Choroid plexus epithelial cell (primary cell): ENCODE results near the gene TMEM132D.
"Not testable (repeated sequence)": the region's sequence is repeated elsewhere in the genome, so short reads cannot be mapped to it uniquely, and the experiment has no call there.

Source experiments
- DNase-seq: peaks from one replicate; pipeline ENCODE4 v3.0.0-alpha.2; 2010; ENCODE audit warnings: low read depth
- H3K4me3 ChIP-seq: 2 replicates; pipeline ENCODE4 v1.5.1; 2011; ENCODE audit warnings: low read depth, mild to moderate bottlenecking, control low read depth, low read length, moderate library complexity
- TF ChIP-seq, protein P1 (sequence below): conservative IDR thresholded peaks from 2 replicates; pipeline ENCODE4 v1.5.1; 2011; ENCODE audit warnings: low read depth, mild to moderate bottlenecking, control low read depth, inconsistent platforms, low read length, moderate library complexity

Gene TMEM132D

DNA sequence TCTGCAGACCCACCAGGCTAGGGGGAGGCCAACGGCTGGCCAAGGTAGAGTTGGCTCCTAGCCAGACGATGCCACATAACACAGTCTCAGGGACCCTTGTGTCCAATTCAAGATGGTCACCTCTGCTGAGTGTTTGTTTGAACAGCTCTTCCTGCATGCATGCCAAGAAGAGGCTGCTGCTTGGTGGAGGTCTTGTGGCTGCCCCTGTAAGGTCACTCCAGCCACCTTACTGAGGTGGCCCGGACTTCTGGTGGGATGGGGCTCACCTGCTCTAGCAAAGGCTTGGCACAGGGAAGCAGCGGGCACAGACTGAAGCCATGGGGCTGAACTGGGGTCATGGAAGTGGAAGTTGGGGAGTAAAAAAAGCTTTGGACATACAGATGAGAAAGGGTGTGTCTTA, 840.2 kb downstream of the TMEM132D start:
- H3K4me3 ChIP-seq, result no peak overlapping the region
- TF ChIP-seq, protein P1, sequence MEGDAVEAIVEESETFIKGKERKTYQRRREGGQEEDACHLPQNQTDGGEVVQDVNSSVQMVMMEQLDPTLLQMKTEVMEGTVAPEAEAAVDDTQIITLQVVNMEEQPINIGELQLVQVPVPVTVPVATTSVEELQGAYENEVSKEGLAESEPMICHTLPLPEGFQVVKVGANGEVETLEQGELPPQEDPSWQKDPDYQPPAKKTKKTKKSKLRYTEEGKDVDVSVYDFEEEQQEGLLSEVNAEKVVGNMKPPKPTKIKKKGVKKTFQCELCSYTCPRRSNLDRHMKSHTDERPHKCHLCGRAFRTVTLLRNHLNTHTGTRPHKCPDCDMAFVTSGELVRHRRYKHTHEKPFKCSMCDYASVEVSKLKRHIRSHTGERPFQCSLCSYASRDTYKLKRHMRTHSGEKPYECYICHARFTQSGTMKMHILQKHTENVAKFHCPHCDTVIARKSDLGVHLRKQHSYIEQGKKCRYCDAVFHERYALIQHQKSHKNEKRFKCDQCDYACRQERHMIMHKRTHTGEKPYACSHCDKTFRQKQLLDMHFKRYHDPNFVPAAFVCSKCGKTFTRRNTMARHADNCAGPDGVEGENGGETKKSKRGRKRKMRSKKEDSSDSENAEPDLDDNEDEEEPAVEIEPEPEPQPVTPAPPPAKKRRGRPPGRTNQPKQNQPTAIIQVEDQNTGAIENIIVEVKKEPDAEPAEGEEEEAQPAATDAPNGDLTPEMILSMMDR, result no peak
- DNase-seq, result no peak

DNA sequence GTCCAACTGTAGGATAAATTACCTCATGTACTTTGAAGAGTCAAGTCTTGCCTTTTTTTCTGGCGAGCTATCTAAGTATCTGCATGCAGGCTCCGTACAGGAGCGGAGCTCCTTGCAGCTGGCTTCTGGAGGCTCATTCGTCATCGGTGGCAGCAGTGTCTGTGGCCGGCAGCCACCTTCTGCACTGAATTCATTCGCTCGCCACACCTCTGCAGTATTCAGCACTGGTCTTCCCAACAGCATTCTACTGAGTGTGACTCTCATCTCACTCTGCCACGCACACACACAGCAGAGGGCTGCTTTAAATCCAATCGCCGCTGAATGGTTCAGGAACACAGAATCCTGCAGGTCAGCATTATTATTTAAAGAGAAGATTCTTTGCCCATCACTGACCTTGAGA, 850.6 kb downstream of the TMEM132D start:
- TF ChIP-seq, protein P1, result no peak
- no peak for DNase-seq
- no peak overlapping the region for H3K4me3 ChIP-seq

DNA sequence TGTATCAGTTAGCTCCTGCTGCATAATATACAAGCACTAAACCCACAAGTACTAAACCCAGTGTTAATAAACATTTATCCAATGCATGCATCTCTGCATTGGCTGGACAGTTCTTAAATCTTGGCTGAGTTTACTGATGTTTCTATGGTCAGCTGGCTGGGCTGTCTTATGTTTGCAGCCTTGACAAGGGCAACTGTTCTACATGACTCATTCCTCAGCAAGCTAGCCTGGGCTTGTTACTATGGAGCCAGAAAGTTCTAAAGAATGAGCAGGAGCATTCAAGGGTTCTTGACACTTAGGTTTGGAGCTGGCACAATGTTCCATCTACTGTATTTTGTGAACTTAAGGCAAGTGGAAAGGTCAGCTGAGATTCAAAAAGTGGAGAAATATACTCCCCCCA, 851.5 kb downstream of the TMEM132D start:
- TF ChIP-seq, protein P1, result no peak

DNA sequence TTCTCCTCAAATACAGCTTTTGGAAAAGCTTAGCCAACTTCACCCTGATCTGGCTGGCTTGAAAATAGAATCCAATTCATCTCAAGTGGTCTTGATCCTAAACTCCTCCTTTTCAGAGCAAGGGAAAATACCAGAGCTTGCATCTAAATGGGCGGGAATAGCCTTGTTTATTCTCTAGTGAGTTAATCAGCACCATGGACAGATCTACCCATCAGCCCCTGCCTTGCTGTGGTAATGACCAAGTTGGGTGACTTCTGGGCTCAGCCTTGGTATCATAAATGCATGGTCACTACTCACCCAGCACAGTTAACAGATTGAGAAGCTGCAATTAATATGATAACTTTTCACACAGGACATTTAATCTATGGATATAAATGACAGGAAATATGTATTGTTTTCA, 853.9 kb downstream of the TMEM132D start:
- peak; percentile 1 for DNase-seq
- TF ChIP-seq, protein P1, result no peak
- no peak overlapping the region for H3K4me3 ChIP-seq

More for the DNA sequence above, 851.5 kb downstream of the TMEM132D start:
- H3K4me3 ChIP-seq, result no peak overlapping the region
- peak; percentile 17 for DNase-seq

DNA sequence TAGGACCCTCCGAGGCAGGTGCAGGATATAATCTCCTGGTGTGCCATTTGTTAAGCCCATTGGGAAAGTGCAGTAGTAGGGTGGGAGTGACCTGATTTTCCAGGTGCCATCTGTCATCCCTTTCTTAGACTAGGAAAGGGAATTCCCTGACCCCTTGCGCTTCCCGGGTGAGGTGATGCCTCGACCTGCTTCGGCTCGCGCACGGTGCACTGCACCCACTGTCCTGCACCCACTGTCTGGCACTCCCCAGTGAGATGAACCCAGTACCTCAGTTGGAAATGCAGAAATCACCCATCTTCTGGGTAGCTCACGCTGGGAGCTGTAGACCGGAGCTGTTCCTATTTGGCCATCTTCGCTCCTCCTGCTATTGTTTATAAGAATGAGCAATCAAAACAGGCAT, 860.5 kb downstream of the TMEM132D start:
- not testable (repeated sequence) for DNase-seq

DNA sequence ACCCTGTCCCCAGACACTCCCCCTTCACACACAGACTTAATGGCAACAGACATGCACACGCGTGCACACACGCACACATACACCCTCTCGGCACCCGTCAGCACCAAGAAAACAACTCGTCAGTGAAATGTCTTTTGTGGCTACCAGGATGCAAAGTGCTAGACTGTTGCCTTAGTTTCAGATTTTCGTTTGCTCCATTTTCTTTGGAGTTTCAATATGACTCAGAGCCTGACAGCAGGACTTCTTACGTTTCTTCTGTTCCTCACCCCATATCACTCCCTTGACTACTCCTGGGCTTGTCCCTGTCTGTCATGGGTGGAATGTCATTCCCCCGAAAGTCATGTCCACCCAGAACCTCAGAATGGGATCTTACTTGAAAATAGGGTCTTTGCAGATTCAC, 867.7 kb downstream of the TMEM132D start:
- no peak for DNase-seq
- TF ChIP-seq, protein P1, result no peak

More for the DNA sequence above, 860.5 kb downstream of the TMEM132D start:
- not testable (repeated sequence) for H3K4me3 ChIP-seq

DNA sequence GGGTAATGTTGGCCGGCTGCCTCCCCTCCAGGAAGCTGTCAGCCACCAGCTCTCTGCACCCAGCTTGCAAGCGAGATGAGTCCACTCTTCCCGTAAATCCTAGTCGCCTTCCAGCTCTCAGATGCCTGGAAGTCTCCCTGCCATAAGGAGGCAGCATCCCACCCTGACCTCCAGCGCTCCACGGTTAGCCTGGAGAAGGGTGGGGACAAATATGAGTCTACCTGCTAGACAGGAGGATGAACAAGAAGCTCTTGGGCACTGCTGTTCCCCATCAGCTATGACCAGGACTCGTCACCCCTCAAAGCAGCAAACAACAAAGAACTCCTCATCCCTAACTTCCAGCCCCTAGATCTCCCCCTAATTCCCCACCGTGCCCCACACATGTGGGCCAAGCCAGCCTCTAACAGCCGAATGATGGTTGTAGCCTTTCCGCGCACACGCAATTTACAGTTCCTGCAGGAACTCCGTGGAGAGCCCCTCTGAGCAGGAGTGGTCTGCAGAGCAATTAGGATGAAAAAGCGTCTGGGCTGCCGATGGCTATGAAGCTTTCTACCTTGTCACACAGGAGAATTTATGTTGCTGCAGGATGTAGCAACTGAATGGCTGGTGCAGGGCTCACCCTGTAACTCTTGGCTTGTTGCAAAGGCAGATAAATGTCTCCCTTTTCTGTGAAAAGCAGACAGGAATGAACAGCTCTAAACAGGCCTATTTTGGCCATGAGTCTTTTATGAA, 869.1 kb downstream of the TMEM132D start:
- no peak for DNase-seq
- H3K4me3 ChIP-seq, result no peak overlapping the region
- TF ChIP-seq, protein P1, result no peak

More for the DNA sequence above, 867.7 kb downstream of the TMEM132D start:
- no peak overlapping the region for H3K4me3 ChIP-seq
